ENCODE results near the gene ISLR.

DNA sequence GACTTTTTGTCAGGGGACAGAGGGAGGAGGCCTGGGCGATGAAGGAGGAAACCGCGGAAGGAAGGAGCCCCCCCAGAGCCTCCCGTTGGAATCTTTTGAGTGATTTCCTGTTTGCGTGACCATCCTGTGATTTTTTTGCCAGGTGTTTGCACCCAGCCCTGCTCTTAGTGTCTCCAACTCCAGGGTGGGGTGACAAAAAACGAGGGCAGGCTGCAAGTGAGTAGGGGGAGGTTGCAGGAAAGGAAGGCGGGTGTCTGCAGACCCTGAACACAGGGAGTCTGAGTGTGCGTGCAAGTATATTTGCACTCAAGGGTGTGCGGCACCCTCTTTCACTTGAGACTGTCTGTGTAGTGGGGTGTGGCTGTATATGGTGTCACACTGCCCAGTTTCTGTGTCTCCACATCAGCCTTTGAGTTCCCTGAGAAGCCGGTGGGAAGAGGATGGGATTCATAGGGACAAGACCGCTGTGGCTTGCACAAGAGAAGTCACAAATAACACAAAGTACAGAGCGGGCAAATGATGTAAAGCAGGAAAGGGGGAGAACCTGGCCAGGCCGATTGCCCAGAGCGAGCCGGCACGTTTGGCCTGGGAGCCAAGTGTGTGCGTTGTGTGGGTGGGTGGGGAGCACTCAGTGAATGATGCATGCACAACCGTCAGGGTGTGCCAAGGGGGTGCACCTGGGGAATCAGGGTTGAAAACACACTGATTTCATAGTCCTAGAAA is 36.5 kb upstream of the ISLR start:
- TF ChIP-seq ZNF274 (IDR thresholded peaks at IDR 0.05; ENCODE audit: low read depth, low read length) = no peak; the same call in 1 of the 2 replicates
- TF ChIP-seq SUZ12 (IDR thresholded peaks at IDR 0.05; ENCODE audit: extremely low read depth, insufficient read depth, insufficient read length) = no peak
